Lower leg skin (tissue), 4 donors: ENCODE results near the gene SPATA45. TPM values are rescaled to one million over a fixed set of nuclear protein-coding genes. Genes with fewer than 3 reads are reported as not detected.

Experiments used
- DNase-seq, 2 donors: peaks; one replicate each; pipeline ENCODE4 v3.0.0-alpha.2; 2019; ENCODE audit warnings: low spot score in 2 of 2
- H3K4me3 ChIP-seq: fragments of 200-600 bp; sonication (generic); 2 replicates; pipeline ENCODE4 v1.5.1; 2017; ENCODE audit warnings: mild to moderate bottlenecking, low read depth; ENCODE audit not compliant: poor library complexity, severe bottlenecking
- POLR2A ChIP-seq, 2 donors: fragments of 450-650 bp; IDR thresholded peaks; one replicate each; pipeline ENCODE4 v1.6.1; 2016 to 2017; ENCODE audit warnings: antibody characterized with exemption in 2 of 2, mild to moderate bottlenecking in 1 of 2, moderate library complexity in 1 of 2
- WGBS, 2 donors: methylation state at CpG; one replicate each; pipeline ENCODE4 v1.1.5; 2018; 5-methylcytosine and 5-hydroxymethylcytosine counted together
- intact Hi-C: fragments of 100-400 bp; cut with DNase I; formaldehyde crosslinking; loops from one replicate; pipeline ENCODE4 v1.15.0; 2023; ENCODE audit warnings: low total_unique reads
- total RNA-seq, 4 donors: library from RNA; depleted of rRNA; stranded (reverse); fragments of >200 nt; gene quantifications; one replicate each; pipeline ENCODE4 v1.1.0, GENCODE V29; 2016
- TF ChIP-seq, protein P1 (sequence below), 3 donors: fragments of 450-650 bp; IDR thresholded peaks; one replicate each; pipeline ENCODE4 v1.5.1; 2016; ENCODE audit warnings: antibody characterized with exemption in 3 of 3, mild to moderate bottlenecking in 3 of 3, moderate library complexity in 2 of 3

Gene SPATA45
- total RNA-seq, 4 donors from 2014 or later = not detected

DNA sequence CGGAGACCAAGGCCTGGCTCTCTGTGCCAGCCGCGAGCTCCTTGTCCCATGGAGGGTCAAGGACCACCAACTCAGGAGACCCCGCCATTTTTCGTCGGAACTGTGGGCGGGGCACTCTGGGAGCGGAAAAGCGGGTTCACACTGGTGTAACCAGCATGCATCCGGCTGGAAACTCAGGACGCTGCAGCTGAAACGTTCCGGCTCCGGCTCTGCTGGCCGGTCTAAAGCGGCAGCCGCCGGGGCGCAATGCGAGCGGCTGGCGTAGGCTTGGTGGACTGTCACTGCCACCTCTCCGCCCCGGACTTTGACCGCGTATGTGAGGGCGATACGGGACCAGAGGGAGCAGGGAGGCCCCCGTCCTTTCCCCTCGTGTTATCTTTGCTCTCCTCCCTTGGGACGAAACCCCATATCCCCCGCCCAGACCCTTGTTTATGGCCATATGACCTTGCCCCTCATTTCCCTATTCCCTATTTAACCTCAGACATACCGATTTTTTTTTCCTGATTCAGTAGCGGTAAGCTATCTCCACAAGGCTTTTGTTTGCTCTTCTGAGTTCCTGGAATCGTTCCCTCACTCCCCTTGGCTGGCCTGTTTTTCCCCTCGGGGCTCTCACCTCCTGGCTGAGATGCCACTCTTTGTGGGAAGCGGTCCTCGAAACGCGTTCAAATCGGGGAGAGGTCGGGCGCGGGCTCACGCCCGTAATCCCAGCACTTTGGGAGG lies 55.6 kb downstream of the SPATA45 start, which contains the start of the genes NSL1 and TATDN3:
NSL1 (minus strand) TSS at position 102 of the 720 bp plus-strand sequence; CDS start at position 88, 14 bp downstream.
TATDN3 (plus strand) TSS at position 219 of the 720 bp plus-strand sequence; CDS start at position 247, 28 bp downstream.
- TF ChIP-seq, protein P1, sequence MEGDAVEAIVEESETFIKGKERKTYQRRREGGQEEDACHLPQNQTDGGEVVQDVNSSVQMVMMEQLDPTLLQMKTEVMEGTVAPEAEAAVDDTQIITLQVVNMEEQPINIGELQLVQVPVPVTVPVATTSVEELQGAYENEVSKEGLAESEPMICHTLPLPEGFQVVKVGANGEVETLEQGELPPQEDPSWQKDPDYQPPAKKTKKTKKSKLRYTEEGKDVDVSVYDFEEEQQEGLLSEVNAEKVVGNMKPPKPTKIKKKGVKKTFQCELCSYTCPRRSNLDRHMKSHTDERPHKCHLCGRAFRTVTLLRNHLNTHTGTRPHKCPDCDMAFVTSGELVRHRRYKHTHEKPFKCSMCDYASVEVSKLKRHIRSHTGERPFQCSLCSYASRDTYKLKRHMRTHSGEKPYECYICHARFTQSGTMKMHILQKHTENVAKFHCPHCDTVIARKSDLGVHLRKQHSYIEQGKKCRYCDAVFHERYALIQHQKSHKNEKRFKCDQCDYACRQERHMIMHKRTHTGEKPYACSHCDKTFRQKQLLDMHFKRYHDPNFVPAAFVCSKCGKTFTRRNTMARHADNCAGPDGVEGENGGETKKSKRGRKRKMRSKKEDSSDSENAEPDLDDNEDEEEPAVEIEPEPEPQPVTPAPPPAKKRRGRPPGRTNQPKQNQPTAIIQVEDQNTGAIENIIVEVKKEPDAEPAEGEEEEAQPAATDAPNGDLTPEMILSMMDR (IDR thresholded peaks at IDR 0.05) = no peak
- TF ChIP-seq POLR2A (IDR thresholded peaks at IDR 0.05) = no peak
- 0% methylated on average over 40 to 46 of the region's 46 CpGs for WGBS, 2 donors
- H3K4me3 ChIP-seq = peak within 1 kb of the TSS; percentile 84
- DNase-seq = peak; percentile 82 to 97
- intact Hi-C loops = no loop called here

DNA sequence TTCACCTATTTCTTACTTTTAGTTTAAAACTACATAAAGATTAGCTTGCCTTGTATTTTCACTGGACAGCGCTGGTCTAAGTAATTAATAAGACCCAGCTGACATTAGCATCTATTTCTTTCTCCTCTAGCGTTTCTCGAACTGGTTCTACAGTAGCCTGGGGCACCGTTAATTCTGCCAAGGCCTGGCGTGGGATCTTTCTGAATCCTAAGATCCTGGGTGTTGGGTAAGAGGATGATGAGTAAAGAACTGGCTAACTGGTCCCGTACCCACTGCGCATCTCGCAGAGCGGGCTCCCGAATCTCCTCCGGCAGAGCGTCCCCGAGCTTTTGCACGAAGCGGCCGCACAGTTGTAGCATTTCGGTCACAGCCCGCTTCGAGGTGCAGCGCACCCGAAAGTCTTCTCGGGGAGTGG lies 56.2 kb downstream of the SPATA45 start:
- 0% methylated on average over 22 of the region's 22 CpGs for WGBS, 2 donors
- TF ChIP-seq POLR2A (IDR thresholded peaks at IDR 0.05) = no peak
- TF ChIP-seq, protein P1 (IDR thresholded peaks at IDR 0.05) = no peak
- peak overlapping the region; percentile 84 for H3K4me3 ChIP-seq
- intact Hi-C loops = no loop called here
- DNase-seq = peak in 1 of 2 donors; percentile 26

DNA sequence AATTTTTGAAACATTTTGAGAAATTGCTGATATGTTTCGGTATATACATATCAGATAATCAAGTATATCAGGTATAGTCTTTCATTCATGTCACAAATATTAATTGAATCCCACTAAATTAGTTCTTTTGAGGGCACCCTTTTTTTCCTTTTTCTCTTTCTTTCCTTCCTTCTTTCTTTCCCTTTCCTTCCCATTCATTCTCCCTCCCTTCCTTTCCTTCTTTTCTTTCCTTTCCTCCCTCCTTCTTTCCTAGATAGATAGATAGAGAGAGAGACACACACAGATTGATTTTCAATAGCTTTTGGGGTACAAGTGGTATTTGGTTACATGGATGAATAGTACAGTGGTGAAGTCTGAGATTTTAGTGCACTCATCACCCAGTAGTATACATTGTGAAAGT lies 61.6 kb downstream of the SPATA45 start:
- no peak for DNase-seq
- 98% methylated on average over 1 of the region's 1 CpG for WGBS, 2 donors
- TF ChIP-seq, protein P1 (IDR thresholded peaks at IDR 0.05) = no peak
- no peak for TF ChIP-seq POLR2A (IDR thresholded peaks at IDR 0.05)
- H3K4me3 ChIP-seq = no peak overlapping the region
- intact Hi-C loops = no loop called here

DNA sequence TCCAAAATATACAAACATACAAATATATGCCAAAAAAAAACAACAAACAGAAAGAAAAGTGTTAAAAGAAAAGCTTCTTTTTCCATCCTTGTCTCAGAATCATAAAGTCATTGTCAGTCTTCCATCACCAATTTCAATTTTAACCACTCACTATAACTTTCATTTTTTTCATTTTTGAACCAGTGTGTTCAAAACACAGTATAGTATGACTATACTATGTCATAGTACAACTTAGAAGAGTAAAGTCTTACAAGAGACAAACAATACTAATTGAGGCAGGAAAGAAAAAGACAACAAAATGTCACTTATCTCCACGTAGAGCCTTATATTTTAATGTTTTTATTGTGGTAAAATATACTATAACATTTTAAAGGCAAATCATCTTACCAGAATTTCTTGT lies 63.5 kb downstream of the SPATA45 start:
- intact Hi-C loops = no loop called here
- 61 to 85% methylated on average over 1 of the region's 1 CpG for WGBS, 2 donors
- TF ChIP-seq, protein P1 (IDR thresholded peaks at IDR 0.05) = no peak
- no peak for TF ChIP-seq POLR2A (IDR thresholded peaks at IDR 0.05)

DNA sequence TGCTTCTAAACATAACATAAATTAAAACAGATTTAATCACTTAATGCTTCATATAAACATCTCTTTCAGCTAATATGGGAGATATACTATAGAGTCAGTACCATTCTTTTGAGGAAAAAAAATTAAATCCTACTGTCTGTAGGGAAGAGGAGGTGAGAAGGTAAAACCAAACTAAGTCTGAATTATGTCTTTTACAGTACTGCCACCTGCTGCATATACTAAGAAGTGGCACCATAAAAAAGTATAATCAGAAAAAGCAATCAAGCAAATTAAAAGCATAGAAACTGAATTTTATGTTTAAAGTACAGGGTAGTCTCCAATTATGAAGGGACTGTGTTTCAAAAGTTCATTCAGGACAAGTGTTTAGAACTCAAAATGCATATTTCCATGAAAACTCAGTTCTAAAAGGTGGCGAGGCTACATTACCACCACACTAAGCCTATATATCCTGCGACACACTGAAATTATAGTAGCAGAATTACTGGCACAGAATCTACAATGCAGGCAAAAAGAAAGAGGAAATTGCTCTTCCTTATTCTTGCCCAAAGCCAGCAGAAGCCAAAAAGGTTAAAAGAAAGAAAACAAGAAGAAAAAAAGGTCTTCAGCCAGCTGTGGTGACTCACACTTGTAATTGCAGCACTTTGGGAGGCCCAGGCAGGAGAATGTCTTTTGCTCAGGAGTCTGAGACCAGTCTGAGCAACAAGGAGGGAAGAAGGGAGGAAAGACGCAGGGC lies 64.9 kb downstream of the SPATA45 start:
- intact Hi-C loops = no loop called here
- H3K4me3 ChIP-seq = no peak overlapping the region
- WGBS, 2 donors = 89 to 93% methylated on average over 3 of the region's 3 CpGs
- TF ChIP-seq, protein P1 (IDR thresholded peaks at IDR 0.05) = no peak
- TF ChIP-seq POLR2A (IDR thresholded peaks at IDR 0.05) = no peak
- no peak for DNase-seq

More for the DNA sequence above, 63.5 kb downstream of the SPATA45 start:
- DNase-seq = no peak
- H3K4me3 ChIP-seq = no peak overlapping the region
